Upper lobe of left lung (tissue), 4 donors: ENCODE results near the gene CPZ.

Source experiments
- POLR2A ChIP-seq, 4 donors: fragments of 450-650 bp; IDR thresholded peaks; one replicate each; pipeline ENCODE4 v1.5.1; 2016 to 2017; ENCODE audit warnings: antibody characterized with exemption in 4 of 4, mild to moderate bottlenecking in 2 of 4
- POLR2AphosphoS5 ChIP-seq, 2 donors: sonication (generic); formaldehyde crosslinking; IDR thresholded peaks; one replicate each; pipeline ENCODE4 v1.5.1; 2017; ENCODE audit warnings: antibody characterized with exemption in 2 of 2
- TF ChIP-seq, protein P1 (sequence below), 6 experiments: fragments of 450-650 bp in 4 of 6; fragments of 200-600 bp in 2 of 6; sonication (generic) in 2 of 6; IDR thresholded peaks; one replicate each; pipeline ENCODE4 v1.5.1; 2016 to 2019; ENCODE audit warnings: antibody characterized with exemption in 6 of 6

- no peak for TF ChIP-seq POLR2A (IDR thresholded peaks at IDR 0.05)
- TF ChIP-seq, protein P1, sequence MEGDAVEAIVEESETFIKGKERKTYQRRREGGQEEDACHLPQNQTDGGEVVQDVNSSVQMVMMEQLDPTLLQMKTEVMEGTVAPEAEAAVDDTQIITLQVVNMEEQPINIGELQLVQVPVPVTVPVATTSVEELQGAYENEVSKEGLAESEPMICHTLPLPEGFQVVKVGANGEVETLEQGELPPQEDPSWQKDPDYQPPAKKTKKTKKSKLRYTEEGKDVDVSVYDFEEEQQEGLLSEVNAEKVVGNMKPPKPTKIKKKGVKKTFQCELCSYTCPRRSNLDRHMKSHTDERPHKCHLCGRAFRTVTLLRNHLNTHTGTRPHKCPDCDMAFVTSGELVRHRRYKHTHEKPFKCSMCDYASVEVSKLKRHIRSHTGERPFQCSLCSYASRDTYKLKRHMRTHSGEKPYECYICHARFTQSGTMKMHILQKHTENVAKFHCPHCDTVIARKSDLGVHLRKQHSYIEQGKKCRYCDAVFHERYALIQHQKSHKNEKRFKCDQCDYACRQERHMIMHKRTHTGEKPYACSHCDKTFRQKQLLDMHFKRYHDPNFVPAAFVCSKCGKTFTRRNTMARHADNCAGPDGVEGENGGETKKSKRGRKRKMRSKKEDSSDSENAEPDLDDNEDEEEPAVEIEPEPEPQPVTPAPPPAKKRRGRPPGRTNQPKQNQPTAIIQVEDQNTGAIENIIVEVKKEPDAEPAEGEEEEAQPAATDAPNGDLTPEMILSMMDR (IDR thresholded peaks at IDR 0.05) = no peak
- TF ChIP-seq POLR2AphosphoS5 (IDR thresholded peaks at IDR 0.05) = no peak
Measured at GRCh38 chr4:8640816-8641215, 48.3 kb downstream of the CPZ start.
